ENCODE measurements around the gene UFL1. TPM values are rescaled to one million over a fixed set of nuclear protein-coding genes. Genes with fewer than 3 reads are reported as not detected.

The UFL1 gene
- total RNA-seq, 1 donor from 2014 or later = 23.0 TPM

GRCh38 chr6:96528193-96528592 is 6.6 kb downstream of the UFL1 start:
- H3K27me3 ChIP-seq = no peaks in the 10 kb centered on the region
- ATAC-seq = no peak
- no peak for TF ChIP-seq CTCF (IDR thresholded peaks at IDR 0.05)
- H3K36me3 ChIP-seq = peaks cover 92% of the 10 kb centered on the region
- H3K4me3 ChIP-seq = no peak overlapping the region
- peaks cover 10% of the 10 kb centered on the region for H3K4me1 ChIP-seq
- no peak for DNase-seq
- no peaks in the 10 kb centered on the region for H3K9me3 ChIP-seq
- intact Hi-C loops (cut with DNase I) = no loop called here
- H3K27ac ChIP-seq = no peak overlapping the region

- H3K36me3 ChIP-seq = peaks cover 78% of the 10 kb centered on the region
- H3K27me3 ChIP-seq = no peaks in the 10 kb centered on the region
- no peak overlapping the region for H3K4me3 ChIP-seq
- no peak for TF ChIP-seq CTCF (IDR thresholded peaks at IDR 0.05)
- no peaks in the 10 kb centered on the region for H3K4me1 ChIP-seq
- intact Hi-C loops (cut with DNase I) = no loop called here
- no peak for ATAC-seq
- no peak for DNase-seq
- H3K9me3 ChIP-seq = no peaks in the 10 kb centered on the region
- H3K27ac ChIP-seq = no peak overlapping the region
These were observed 10.8 kb downstream of the UFL1 start for GRCh38 chr6:96532399-96532798.

- peaks cover 76% of the 10 kb centered on the region for H3K36me3 ChIP-seq
- no peak overlapping the region for H3K27ac ChIP-seq
- no peak for ATAC-seq
- no peak for DNase-seq
- no peaks in the 10 kb centered on the region for H3K9me3 ChIP-seq
- no peaks in the 10 kb centered on the region for H3K27me3 ChIP-seq
- H3K4me3 ChIP-seq = no peak overlapping the region
- intact Hi-C loops (cut with DNase I) = no loop called here
- no peaks in the 10 kb centered on the region for H3K4me1 ChIP-seq
- TF ChIP-seq CTCF (IDR thresholded peaks at IDR 0.05) = no peak
These were observed 16.1 kb downstream of the UFL1 start for GRCh38 chr6:96537726-96538125.

- no peaks in the 10 kb centered on the region for H3K9me3 ChIP-seq
- TF ChIP-seq CTCF (IDR thresholded peaks at IDR 0.05) = peak; percentile 33
- no peak for DNase-seq
- no peaks in the 10 kb centered on the region for H3K27me3 ChIP-seq
- intact Hi-C loops (cut with DNase I) = no loop called here
- H3K36me3 ChIP-seq = peaks cover 93% of the 10 kb centered on the region
- no peaks in the 10 kb centered on the region for H3K4me1 ChIP-seq
- H3K4me3 ChIP-seq = no peak overlapping the region
- ATAC-seq = no peak
- no peak overlapping the region for H3K27ac ChIP-seq
These were observed 21.1 kb downstream of the UFL1 start for GRCh38 chr6:96542702-96543101.

- ATAC-seq (no peak), DNase-seq (no peak)
- TF ChIP-seq CTCF (IDR thresholded peaks at IDR 0.05) = no peak
- Histone ChIP-seq H3K27ac (no peak overlapping the region), H3K27me3 (no peaks in the 10 kb centered on the region), H3K9me3 (no peaks in the 10 kb centered on the region), H3K36me3 (peaks cover 92% of the 10 kb centered on the region), H3K4me1 (no peaks in the 10 kb centered on the region), H3K4me3 (no peak overlapping the region)
- intact Hi-C loops (cut with DNase I) = no loop called here
These were observed 24.3 kb downstream of the UFL1 start for GRCh38 chr6:96545882-96546281.

GRCh38 chr6:96547654-96548053 is 26.0 kb downstream of the UFL1 start:
- no peak overlapping the region for H3K4me3 ChIP-seq
- no peaks in the 10 kb centered on the region for H3K27me3 ChIP-seq
- ATAC-seq = no peak
- H3K9me3 ChIP-seq = no peaks in the 10 kb centered on the region
- H3K4me1 ChIP-seq = no peaks in the 10 kb centered on the region
- H3K27ac ChIP-seq = no peak overlapping the region
- intact Hi-C loops (cut with DNase I) = no loop called here
- DNase-seq = no peak
- TF ChIP-seq CTCF (IDR thresholded peaks at IDR 0.05) = no peak
- peaks cover 95% of the 10 kb centered on the region for H3K36me3 ChIP-seq

Data from upper lobe of right lung (tissue), 1 donor.